Stimulated activated CD8-positive, alpha-beta memory T cell treated with anti-CD3 and anti-CD28 coated beads, Interleukin-7, amount 100 ng/mL, for 4 hours (primary cell): ENCODE measurements around the gene HOXD12.

Experiments used
- DNase-seq, 2 donors: peaks; one replicate each; pipeline ENCODE4 v3.0.0-alpha.2; 2020; ENCODE audit warnings: low read depth in 2 of 2

The HOXD12 gene

GRCh38 chr2:176120364-176121189 lies 21.0 kb downstream of the HOXD12 start:
- DNase-seq, result no peak

DNA sequence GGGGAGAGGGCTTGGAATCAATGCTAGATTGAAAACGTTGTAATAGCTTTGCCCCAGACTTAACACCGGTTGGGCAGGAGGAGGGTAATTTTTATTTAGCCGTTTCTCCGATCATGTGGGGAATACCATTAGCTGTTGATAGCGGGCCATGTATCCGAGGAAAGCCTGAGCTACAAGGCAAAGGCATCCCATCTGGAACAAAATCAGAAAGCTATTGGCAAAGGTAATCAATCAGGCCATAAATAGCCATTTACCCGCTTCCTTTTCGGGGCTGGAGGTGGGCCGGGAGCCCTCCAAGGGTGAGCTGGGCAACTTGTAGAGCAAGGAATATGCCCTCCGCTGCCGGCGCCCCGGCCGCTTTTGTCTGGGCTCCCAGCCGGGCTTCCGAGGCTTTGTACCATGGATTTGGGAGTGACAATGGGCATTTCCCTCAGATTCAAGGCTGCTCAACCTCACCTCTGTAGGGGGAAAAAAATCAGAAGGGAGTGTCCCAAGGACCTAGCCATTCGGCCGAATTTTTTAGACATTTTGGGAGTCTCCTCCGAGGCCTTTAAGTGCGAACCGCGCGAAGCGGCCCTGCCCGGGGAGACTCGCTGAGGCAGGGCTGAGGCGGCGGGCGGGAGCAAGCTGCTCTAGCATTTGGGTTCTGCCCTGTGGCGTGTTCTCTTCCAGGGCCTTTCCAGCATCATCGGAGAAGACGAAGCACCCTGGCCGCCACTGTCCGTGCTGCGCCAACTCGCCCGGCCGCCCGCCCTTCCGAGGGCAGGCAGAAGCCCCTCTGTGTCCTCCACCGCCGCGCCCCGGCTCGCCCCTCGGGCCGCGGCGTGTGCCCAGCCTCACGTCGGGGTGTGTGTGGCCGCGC lies 21.8 kb downstream of the HOXD12 start:
- no peak for DNase-seq

DNA sequence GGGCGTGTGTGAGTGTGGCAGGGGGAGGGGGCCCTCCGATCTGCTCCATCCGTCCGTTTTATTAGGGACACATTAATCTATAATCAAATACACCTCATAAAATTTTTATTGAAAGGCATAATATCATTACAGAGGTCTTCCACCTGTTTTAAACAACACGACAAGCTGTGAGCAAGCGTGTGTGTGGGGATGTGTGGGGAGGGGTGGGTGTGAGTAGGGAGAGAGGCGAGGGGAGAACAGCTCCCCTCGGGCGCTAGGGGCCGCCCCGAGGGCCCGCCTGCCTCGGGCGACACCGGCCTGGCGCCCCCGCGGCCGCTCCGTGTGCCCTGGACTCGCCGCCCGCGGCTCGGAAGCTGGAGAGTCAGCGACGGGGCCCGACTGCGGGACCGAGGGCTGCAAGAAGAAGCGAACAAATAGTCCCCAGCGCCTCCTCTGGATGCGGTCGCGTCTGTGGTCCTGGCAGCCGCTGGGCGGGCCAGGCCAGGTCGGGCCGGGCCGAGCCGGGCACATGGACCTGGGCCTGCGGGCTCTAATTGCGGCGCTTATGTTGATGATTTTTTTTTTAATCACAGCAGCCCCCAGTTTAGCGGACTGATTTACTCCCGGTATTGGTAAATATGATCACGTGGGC lies 22.6 kb downstream of the HOXD12 start:
- no peak for DNase-seq

GRCh38 chr2:176122683-176123410 lies 23.3 kb downstream of the HOXD12 start, which contains the start of gene HOXD9:
Gene HOXD9, plus strand, starts transcription at chr2:176122719. Its CDS starts 50 bp downstream, at chr2:176122769.
- no peak for DNase-seq

- DNase-seq, result no peak
These were observed 24.0 kb downstream of the HOXD12 start for GRCh38 chr2:176123411-176124109.

- DNase-seq, result no peak
These were observed 24.7 kb downstream of the HOXD12 start for GRCh38 chr2:176124110-176124946.

DNA sequence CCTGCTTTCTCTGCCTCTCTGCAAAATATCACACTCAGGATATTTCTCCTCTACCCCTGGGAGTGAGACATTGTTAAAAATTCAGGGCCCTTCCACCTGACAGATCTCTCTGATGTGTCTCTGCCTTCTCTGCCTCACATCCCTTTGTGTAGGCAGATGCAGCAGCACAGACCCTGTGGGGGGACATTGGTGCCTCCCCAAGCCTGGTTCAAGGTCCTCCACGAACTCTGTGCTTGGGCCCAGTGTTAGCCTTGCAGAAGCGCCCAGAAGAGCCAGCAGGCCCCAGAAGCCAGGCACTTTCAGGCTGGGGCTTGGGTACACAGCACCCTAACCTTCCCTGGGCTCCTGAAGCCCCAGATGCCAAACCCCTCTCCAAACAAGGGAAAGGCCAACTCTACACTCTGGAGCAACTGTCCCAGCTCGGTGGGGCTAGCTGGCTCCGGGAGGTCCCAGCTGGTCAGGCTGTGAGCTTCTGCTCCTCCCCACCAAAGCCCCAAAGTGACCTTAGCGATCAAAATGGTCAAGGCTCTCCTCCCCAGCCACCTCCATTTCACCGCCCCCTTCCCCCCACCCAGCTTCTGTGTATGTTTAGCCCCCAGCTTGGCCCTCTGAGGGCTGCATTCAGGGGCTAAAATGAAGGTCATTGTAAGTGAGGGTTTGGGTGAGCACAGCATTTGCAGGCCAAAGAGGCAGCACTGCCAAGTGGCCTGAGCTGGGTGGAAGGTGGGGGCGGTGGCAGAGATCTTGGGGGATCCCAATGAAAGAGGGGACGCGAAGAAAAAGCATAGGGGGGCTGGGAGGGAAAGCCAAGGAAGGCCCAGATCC lies 25.6 kb downstream of the HOXD12 start:
- no peak for DNase-seq

GRCh38 chr2:176125772-176126054 lies 26.1 kb downstream of the HOXD12 start:
- no peak for DNase-seq

GRCh38 chr2:176126929-176127773 lies 27.6 kb downstream of the HOXD12 start:
- DNase-seq, result peak; percentile 40 to 42

GRCh38 chr2:176127774-176128072 lies 28.1 kb downstream of the HOXD12 start:
- no peak for DNase-seq

DNA sequence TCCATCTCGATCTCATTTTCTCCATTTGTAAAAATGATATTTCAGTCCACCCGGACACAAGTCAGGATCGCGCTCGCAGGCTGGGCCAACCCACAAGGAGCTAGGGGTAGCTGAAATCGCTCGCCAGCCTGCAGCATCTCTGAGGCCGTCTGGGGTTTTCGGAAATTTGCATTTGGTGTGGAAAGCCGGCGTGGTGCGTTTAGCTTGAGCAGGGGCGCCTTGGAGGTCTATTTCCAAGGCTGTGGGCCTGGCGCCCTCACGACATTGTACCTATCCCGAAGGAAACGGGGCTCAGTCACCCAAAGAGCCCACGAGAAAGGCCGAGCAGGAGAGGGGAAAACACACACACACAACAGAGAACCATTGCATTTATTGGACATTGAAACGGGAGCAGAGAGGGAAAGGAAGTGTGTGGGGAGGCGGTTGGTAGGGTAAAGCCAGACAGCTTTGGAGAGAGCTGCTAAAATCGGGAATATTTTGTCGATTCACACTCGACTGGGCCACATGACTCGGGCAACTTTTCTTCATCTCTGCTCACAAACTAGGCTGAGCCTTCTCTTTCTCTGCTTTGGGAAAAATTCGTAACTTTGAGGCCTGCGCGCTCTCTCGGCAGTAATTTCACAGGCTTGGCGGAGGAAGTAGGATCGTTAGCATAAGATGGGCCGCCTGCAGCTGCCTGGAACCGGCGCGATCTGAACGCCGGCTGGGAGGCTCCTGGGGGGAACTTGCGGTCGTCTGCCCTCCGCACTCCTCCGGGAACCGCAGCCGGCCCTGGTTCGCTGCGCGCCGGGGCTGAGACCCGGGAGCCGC lies 28.8 kb downstream of the HOXD12 start:
- DNase-seq, result no peak

DNA sequence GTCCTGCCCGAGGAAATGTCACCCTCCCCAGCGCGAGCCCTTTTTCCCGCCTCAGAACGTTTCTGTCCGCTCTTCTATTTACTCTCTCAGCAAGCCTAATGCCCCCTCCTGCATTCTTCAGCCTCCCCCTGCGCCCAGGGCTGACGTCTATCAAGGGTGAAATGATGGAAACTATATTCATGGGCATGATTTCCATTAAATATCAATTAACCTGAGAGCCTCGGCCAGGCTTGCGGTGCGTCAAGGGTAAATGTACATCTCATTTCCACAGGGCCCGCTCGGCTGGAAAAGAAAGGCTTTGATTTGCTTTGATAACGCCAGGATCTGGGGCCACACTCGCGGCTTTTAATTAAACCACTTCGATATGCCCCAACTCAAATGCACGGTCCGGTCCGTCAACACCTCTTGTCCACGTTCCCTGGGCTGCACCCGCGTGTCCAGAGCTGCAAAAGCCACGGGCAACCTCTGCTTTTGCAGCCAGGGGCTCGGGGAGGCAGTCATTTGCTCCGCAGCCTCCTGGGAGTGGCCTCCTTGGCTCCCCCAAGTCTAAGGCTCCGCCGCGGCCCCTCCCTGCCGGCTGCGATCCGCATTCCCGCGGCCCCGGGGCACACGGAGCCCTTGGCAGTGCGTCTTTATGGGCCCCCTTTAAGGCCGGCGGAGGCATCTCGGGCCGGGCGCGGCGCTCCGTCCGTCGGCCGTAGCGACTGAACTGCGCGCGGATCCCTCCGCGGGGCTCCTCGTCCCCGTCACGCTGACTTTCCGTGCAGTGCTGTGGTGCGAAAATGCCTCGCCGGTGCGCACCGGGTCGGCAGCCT lies 29.6 kb downstream of the HOXD12 start, which contains the start of gene HOXD8:
TSS of gene HOXD8 (plus strand) at position 724 of the 815 bp plus-strand sequence. CDS start 662 bp downstream, outside the sequence.
- peak in 1 of 2 donors; percentile 19 for DNase-seq

DNA sequence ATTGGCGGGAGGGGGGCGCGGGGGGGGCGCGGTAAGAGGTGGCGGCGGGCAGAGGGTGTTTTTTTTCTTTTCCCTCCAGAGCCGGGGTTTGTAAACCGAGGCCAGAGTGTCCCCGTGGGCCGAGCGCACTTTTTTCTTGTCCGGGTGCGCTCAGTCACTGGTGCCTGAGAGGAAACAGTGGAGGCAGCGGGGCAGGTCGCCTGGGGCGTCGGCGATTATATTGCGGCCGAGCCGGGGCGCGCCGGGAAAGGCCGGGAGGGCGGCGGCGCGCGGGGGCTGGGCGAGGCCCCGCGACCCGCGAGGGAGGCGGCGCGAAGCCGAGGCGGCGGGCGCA lies 30.2 kb downstream of the HOXD12 start:
- no peak for DNase-seq

DNA sequence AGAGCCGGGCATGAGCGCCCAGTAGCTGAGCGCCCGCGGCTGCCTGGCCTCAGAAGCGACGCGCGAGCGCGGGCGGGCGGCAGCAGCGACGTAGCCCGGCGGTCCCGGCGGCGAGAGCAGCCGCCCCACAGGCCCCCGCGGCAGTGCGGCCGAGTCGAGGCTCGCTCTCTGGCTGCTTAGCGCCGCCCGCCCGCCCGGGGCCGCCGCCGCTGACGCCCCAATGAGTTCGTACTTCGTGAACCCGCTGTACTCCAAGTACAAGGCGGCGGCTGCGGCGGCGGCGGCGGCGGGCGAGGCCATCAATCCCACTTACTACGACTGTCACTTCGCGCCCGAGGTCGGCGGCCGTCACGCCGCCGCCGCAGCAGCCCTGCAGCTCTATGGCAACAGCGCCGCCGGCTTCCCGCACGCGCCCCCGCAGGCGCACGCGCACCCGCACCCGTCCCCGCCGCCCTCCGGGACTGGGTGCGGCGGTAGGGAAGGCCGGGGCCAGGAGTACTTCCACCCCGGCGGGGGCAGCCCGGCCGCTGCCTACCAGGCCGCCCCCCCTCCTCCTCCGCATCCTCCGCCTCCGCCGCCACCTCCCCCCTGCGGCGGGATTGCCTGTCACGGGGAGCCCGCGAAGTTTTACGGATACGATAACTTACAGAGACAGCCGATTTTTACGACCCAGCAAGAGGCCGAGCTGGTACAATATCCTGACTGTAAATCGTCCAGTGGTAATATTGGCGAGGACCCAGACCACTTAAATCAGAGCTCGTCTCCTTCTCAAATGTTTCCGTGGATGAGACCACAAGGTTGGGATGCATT lies 30.8 kb downstream of the HOXD12 start:
- DNase-seq, result peak in 1 of 2 donors; percentile 17

GRCh38 chr2:176130957-176131847 lies 31.6 kb downstream of the HOXD12 start:
- no peak for DNase-seq
